GM10266 (cell line): ENCODE results near the gene S100A1.
A peak's percentile ranks its signal among the peaks of the same experiment; 100 is the strongest.

Experiments used
- DNase-seq: peaks from one replicate; pipeline ENCODE4 v3.0.0; 2012; ENCODE audit errors: extremely low spot score
- CTCF ChIP-seq: IDR thresholded peaks from 2 replicates; pipeline ENCODE4 v1.5.1; 2012; ENCODE audit warnings: mild to moderate bottlenecking, low read depth; ENCODE audit not compliant: control insufficient read depth, insufficient read depth; ENCODE audit errors: missing control alignments

The S100A1 gene

GRCh38 chr1:153678519-153679336 lies 50.5 kb downstream of the S100A1 start, which contains the start of gene NPR1:
Gene NPR1 (plus strand): TSS chr1:153678688. CDS start chr1:153679109, 421 bp downstream.
- peak; percentile 1 for TF ChIP-seq CTCF
- peak; percentile 59 for DNase-seq

DNA sequence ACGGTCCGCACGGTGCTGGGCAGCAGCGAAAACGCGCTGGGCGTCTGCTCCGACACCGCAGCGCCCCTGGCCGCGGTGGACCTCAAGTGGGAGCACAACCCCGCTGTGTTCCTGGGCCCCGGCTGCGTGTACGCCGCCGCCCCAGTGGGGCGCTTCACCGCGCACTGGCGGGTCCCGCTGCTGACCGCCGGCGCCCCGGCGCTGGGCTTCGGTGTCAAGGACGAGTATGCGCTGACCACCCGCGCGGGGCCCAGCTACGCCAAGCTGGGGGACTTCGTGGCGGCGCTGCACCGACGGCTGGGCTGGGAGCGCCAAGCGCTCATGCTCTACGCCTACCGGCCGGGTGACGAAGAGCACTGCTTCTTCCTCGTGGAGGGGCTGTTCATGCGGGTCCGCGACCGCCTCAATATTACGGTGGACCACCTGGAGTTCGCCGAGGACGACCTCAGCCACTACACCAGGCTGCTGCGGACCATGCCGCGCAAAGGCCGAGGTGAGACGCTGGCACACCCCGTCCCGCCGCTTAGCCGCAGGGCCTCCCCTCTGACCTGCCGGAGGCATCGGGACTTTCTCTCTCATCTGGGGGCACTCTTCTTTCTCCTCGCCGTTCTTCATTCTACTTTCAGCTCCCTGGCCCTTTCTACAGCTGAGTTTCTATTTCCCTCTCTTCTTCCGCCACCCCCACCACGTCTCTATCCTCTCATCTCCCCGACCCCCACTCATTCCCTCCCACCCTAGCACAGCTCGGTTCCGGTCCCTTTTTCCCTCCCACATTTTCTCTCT lies 51.3 kb downstream of the S100A1 start:
- no peak for TF ChIP-seq CTCF
- no peak for DNase-seq

DNA sequence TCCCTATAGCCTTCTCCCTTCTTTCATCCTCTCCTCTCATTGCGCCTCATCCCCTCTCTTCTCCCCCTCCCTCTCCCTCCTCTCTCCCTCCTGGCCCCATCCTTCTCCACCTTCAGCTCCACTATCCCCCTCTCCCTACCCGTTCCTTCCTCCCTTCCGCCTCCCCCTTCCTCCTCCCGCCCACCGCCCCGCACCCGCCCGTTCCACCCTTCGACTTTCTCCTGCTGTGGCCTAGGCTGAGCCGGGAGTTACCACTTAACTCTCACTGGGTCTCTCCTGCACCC lies 51.8 kb downstream of the S100A1 start:
- no peak for TF ChIP-seq CTCF
- no peak for DNase-seq
